ENCODE measurements around the gene CRLF1.
"Not testable (repeated sequence)": the region's sequence is repeated elsewhere in the genome, so short reads cannot be mapped to it uniquely, and the experiment has no call there.

DNA sequence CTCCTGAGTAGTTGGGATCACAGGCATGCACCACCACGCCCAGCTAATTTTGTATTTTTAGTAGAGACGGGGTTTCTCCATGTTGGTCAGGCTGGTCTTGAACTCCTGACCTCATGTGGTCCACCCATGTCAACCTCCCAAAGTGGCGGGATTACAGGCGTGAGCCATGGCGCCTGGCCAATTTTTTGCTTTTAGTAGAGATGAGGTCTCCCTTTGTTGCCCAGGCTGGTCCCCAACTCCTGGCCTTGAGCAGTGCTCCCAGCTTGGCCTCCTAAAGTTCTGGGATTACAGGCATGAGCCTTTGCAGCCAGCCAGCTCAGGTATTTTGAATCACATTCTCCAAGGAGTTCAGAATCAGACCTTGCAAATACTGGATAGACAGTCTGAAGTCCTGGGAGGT lies 13.9 kb downstream of the CRLF1 start:
- not testable (repeated sequence) for TF ChIP-seq POLR2AphosphoS5 (IDR thresholded peaks at IDR 0.05; ENCODE audit: low read depth, low read length); TAF1 (IDR thresholded peaks at IDR 0.05; ENCODE audit: borderline replicate concordance, low read depth, low read length); POLR2A (IDR thresholded peaks at IDR 0.05; ENCODE audit: low read depth, low read length)
